H9 (cell line): Measurements from ENCODE around the gene SPATA1. TPM values are rescaled to one million over a fixed set of nuclear protein-coding genes. Genes with fewer than 3 reads are reported as not detected.

ENCODE experiments used
- DNase-seq: peaks from one replicate; pipeline ENCODE4 v3.0.0-alpha.2; 2017
- H2AFZ ChIP-seq: one replicate; pipeline ENCODE4 v1.6.1; 2013; ENCODE audit warnings: mild to moderate bottlenecking, low read length, control low read depth, moderate library complexity
- H2AK5ac ChIP-seq: 2 replicates; pipeline ENCODE4 v1.6.1; 2013; ENCODE audit warnings: low read length, control low read depth, mixed read lengths; ENCODE audit not compliant: insufficient read length
- H2BK120ac ChIP-seq: one replicate; pipeline ENCODE4 v1.6.1; 2013; ENCODE audit warnings: low read depth, mild to moderate bottlenecking, low read length, control low read depth, inconsistent platforms; ENCODE audit not compliant: poor library complexity, severe bottlenecking
- H2BK12ac ChIP-seq: 2 replicates; pipeline ENCODE4 v1.6.1; 2013; ENCODE audit warnings: low read length, control low read depth, mixed read lengths, low read depth; ENCODE audit not compliant: insufficient read length
- H2BK15ac ChIP-seq: 2 replicates; pipeline ENCODE4 v1.6.1; 2013; ENCODE audit warnings: low read depth, low read length, control low read depth
- H2BK20ac ChIP-seq: one replicate; pipeline ENCODE4 v1.6.1; 2013; ENCODE audit warnings: low read depth, mild to moderate bottlenecking, low read length, control low read depth, inconsistent platforms; ENCODE audit not compliant: poor library complexity, severe bottlenecking
- H2BK5ac ChIP-seq: 2 replicates; pipeline ENCODE4 v1.6.1; 2013; ENCODE audit warnings: low read length, control low read depth, mixed read lengths; ENCODE audit not compliant: insufficient read length
- H3K14ac ChIP-seq: 2 replicates; pipeline ENCODE4 v1.6.1; 2013; ENCODE audit warnings: low read length, control low read depth; ENCODE audit not compliant: insufficient read depth
- H3K18ac ChIP-seq: 2 replicates; pipeline ENCODE4 v1.6.1; 2013; ENCODE audit warnings: low read depth, mild to moderate bottlenecking, mixed read lengths, low read length, control low read depth; ENCODE audit not compliant: insufficient read length
- H3K23ac ChIP-seq: 2 replicates; pipeline ENCODE4 v1.6.1; 2013; ENCODE audit warnings: low read length, control low read depth, mixed read lengths, low read depth; ENCODE audit not compliant: insufficient read length
- H3K23me2 ChIP-seq: 2 replicates; pipeline ENCODE4 v1.6.1; 2013; ENCODE audit warnings: low read depth, mild to moderate bottlenecking, mixed read lengths, low read length, control low read depth; ENCODE audit not compliant: insufficient read length, poor library complexity, severe bottlenecking
- H3K27ac ChIP-seq: 2 replicates; pipeline ENCODE4 v1.5.1; 2013; ENCODE audit warnings: low read length, control low read depth, mixed read lengths, low read depth; ENCODE audit not compliant: insufficient read length
- H3K27me3 ChIP-seq: 2 replicates; pipeline ENCODE4 v1.6.1; 2013; ENCODE audit warnings: low read length, control low read depth, inconsistent platforms; ENCODE audit not compliant: insufficient read depth
- H3K4ac ChIP-seq: 2 replicates; pipeline ENCODE4 v1.6.1; 2013; ENCODE audit warnings: low read depth, mild to moderate bottlenecking, control low read depth, inconsistent platforms, low read length, moderate library complexity
- H3K4me1 ChIP-seq: 2 replicates; pipeline ENCODE4 v1.6.1; 2013; ENCODE audit warnings: low read length, control low read depth, inconsistent platforms; ENCODE audit not compliant: insufficient read depth
- H3K4me2 ChIP-seq: 2 replicates; pipeline ENCODE4 v1.6.1; 2013; ENCODE audit warnings: low read length, control low read depth, mixed read lengths; ENCODE audit not compliant: insufficient read length, insufficient read depth
- H3K56ac ChIP-seq: 2 replicates; pipeline ENCODE4 v1.6.1; 2013; ENCODE audit warnings: low read depth, mild to moderate bottlenecking, mixed read lengths, low read length, control low read depth; ENCODE audit not compliant: insufficient read length
- H3K79me1 ChIP-seq: 2 replicates; pipeline ENCODE4 v1.6.1; 2013; ENCODE audit warnings: low read depth, mild to moderate bottlenecking, moderate library complexity, low read length, control low read depth, inconsistent platforms; ENCODE audit not compliant: insufficient read depth, poor library complexity, severe bottlenecking
- H3K79me2 ChIP-seq: 2 replicates; pipeline ENCODE4 v1.6.1; 2013; ENCODE audit warnings: low read length, control low read depth, inconsistent platforms; ENCODE audit not compliant: insufficient read depth
- H3K9ac ChIP-seq: 2 replicates; pipeline ENCODE4 v1.6.1; 2013; ENCODE audit warnings: low read length, control low read depth, mixed read lengths; ENCODE audit not compliant: insufficient read length; ENCODE audit errors: extremely low read depth
- H3K9me3 ChIP-seq: one replicate; pipeline ENCODE4 v1.6.1; 2013; ENCODE audit warnings: low read depth, low read length, inconsistent platforms; ENCODE audit not compliant: control insufficient read depth
- H3T11ph ChIP-seq: one replicate; pipeline ENCODE4 v1.6.1; 2013; ENCODE audit warnings: mild to moderate bottlenecking, low read length, control low read depth, inconsistent platforms
- H4K20me1 ChIP-seq: one replicate; pipeline ENCODE4 v1.6.1; 2013; ENCODE audit not compliant: control insufficient read depth, insufficient read length, insufficient read depth
- H4K5ac ChIP-seq: 2 replicates; pipeline ENCODE4 v1.6.1; 2013; ENCODE audit warnings: low read depth, mild to moderate bottlenecking, mixed read lengths, low read length, control low read depth; ENCODE audit not compliant: insufficient read length
- H4K8ac ChIP-seq: replicated peaks from 2 replicates; pipeline ENCODE4 v1.6.1; 2013; ENCODE audit warnings: low read length, control low read depth, mixed read lengths, low read depth; ENCODE audit not compliant: insufficient read length
- H4K91ac ChIP-seq: 2 replicates; pipeline ENCODE4 v1.6.1; 2013; ENCODE audit warnings: low read depth, mild to moderate bottlenecking, moderate library complexity, mixed read lengths, low read length, control low read depth; ENCODE audit not compliant: insufficient read length
- H3K27ac Mint-ChIP-seq, 3 experiments: 2 replicates in 2 of 3; 3 replicates in 1 of 3; pipeline ENCODE4 v1.8.0; 2020 to 2021; ENCODE audit warnings: mixed read lengths in 3 of 3, mild to moderate bottlenecking in 1 of 3, moderate library complexity in 1 of 3
- H3K27me3 Mint-ChIP-seq: 2 replicates; pipeline ENCODE4 v1.8.0; 2021; ENCODE audit warnings: low read depth, mild to moderate bottlenecking, moderate library complexity, mixed read lengths
- H3K36me3 Mint-ChIP-seq, 3 experiments: 2 replicates in 2 of 3; 3 replicates in 1 of 3; pipeline ENCODE4 v1.8.0; 2020 to 2021; ENCODE audit warnings: low read depth in 3 of 3, mixed read lengths in 3 of 3; ENCODE audit not compliant: insufficient read depth in 1 of 3
- H3K4me1 Mint-ChIP-seq, 2 experiments: 2 replicates each; pipeline ENCODE4 v1.8.0; 2020; ENCODE audit warnings: mixed read lengths in 2 of 2
- H3K4me3 Mint-ChIP-seq, 2 experiments: 2 replicates in 1 of 2; 3 replicates in 1 of 2; pipeline ENCODE4 v1.8.0; 2020 to 2021; ENCODE audit warnings: mild to moderate bottlenecking in 2 of 2, mixed read lengths in 2 of 2, moderate library complexity in 1 of 2
- H3K9me3 Mint-ChIP-seq, 2 experiments: 2 replicates in 1 of 2; 3 replicates in 1 of 2; pipeline ENCODE4 v1.8.0; 2020; ENCODE audit warnings: mild to moderate bottlenecking in 2 of 2, mixed read lengths in 2 of 2, moderate library complexity in 1 of 2
- CTCF ChIP-seq: fragments of 200-600 bp; sonication (generic); conservative IDR thresholded peaks from 3 replicates; pipeline ENCODE4 v1.8.0; 2021; ENCODE audit warnings: antibody characterized with exemption, mild to moderate bottlenecking
- WGBS: extraction: QIAGEN DNeasy Blood & Tissue Kit; methylation state at CpG from one replicate; pipeline ENCODE4 v1.1.7; 2013; ENCODE audit warnings: missing lambda C conversion rate, low lambda C conversion rate, mixed read lengths; ENCODE audit not compliant: insufficient read length; ENCODE audit errors: extremely low coverage; 5-methylcytosine and 5-hydroxymethylcytosine counted together
- total RNA-seq: library from RNA; stranded (reverse); gene quantifications from 2 replicates; pipeline ENCODE4 v1.2.1, GENCODE V29; 2021

SPATA1 gene
- total RNA-seq, 1 experiment from 2014 or later: not detected

GRCh38 chr1:84508510-84508909, 2.3 kb downstream of the SPATA1 start:
- Histone ChIP-seq H4K20me1 (no peaks in the 10 kb centered on the region), H3K18ac (no peak overlapping the region), H3K4me1 (peaks cover 3% of the 10 kb centered on the region; the same call in 1 of the 2 replicates), H3K27ac (no peak overlapping the region), H2BK120ac (no peak overlapping the region), H2BK15ac (no peak overlapping the region), H3K27me3 (no peaks in the 10 kb centered on the region), H3K23me2 (peaks cover 4% of the 10 kb centered on the region), H3K4ac (no peak overlapping the region), H2AK5ac (no peak overlapping the region), H3T11ph (no peak overlapping the region), H3K9ac (no peak overlapping the region), H3K14ac (no peak overlapping the region), H4K8ac (no peak overlapping the region), H2BK5ac (no peak overlapping the region), H4K91ac (no peak overlapping the region), H2BK20ac (no peak overlapping the region), H3K4me2 (no peak overlapping the region), H3K9me3 (no peaks in the 10 kb centered on the region), H3K79me1 (no peaks in the 10 kb centered on the region), H4K5ac (no peak overlapping the region), H3K79me2 (peaks cover 8% of the 10 kb centered on the region; the same call in 1 of the 2 replicates), H2AFZ (no peak overlapping the region), H3K23ac (no peak overlapping the region), H3K56ac (no peak overlapping the region), H2BK12ac (no peak overlapping the region)
- TF ChIP-seq CTCF: no peak
- Mint-ChIP-seq H3K36me3 (peaks cover 5 to 11% (median 5%) of the 10 kb centered on the region in 3 experiments; a peak in 6 of 7 replicates), H3K4me3 (peak overlapping the region in 1 of 2 experiments; percentile 4; a peak in 1 of 5 replicates), H3K27me3 (no peaks in the 10 kb centered on the region; the same call in 1 of the 2 replicates), H3K9me3 (peaks cover 16 to 18% of the 10 kb centered on the region in 2 experiments), H3K27ac (no peak overlapping the region), H3K4me1 (peaks cover 17 to 21% of the 10 kb centered on the region in 2 experiments)
- no CpG with 5 or more reads among the region's 1 CpG for WGBS
- DNase-seq: no peak
